ENCODE data around the gene KIF3A.

Gene KIF3A

GRCh38 chr5:132669966-132670882, 67.1 kb downstream of the KIF3A start:
- Mint-ChIP-seq H3K36me3 (peaks cover 2% of the 10 kb centered on the region), H3K27ac (no peak overlapping the region), H3K27me3 (no peaks in the 10 kb centered on the region), H3K4me1 (no peaks in the 10 kb centered on the region), H3K4me3 (no peak overlapping the region), H3K9me3 (no peaks in the 10 kb centered on the region)

GRCh38 chr5:132669455-132669820, 67.9 kb downstream of the KIF3A start:
- Mint-ChIP-seq H3K4me1 (no peaks in the 10 kb centered on the region), H3K27me3 (no peaks in the 10 kb centered on the region), H3K9me3 (no peaks in the 10 kb centered on the region), H3K4me3 (no peak overlapping the region), H3K36me3 (peaks cover 2% of the 10 kb centered on the region), H3K27ac (no peak overlapping the region)

- Mint-ChIP-seq H3K27me3 (no peaks in the 10 kb centered on the region), H3K27ac (no peak overlapping the region), H3K4me1 (no peaks in the 10 kb centered on the region), H3K36me3 (peaks cover 2% of the 10 kb centered on the region), H3K9me3 (no peaks in the 10 kb centered on the region), H3K4me3 (no peak overlapping the region)
Observed at GRCh38 chr5:132668706-132669454, 68.5 kb downstream of the KIF3A start.

GRCh38 chr5:132667761-132668705, 69.3 kb downstream of the KIF3A start:
- peaks cover 2% of the 10 kb centered on the region for H3K36me3 Mint-ChIP-seq
- no peak overlapping the region for H3K27ac Mint-ChIP-seq
- no peak overlapping the region for H3K4me3 Mint-ChIP-seq
- no peaks in the 10 kb centered on the region for H3K27me3 Mint-ChIP-seq
- no peaks in the 10 kb centered on the region for H3K4me1 Mint-ChIP-seq
- H3K9me3 Mint-ChIP-seq: no peaks in the 10 kb centered on the region

- peaks cover 2% of the 10 kb centered on the region for H3K36me3 Mint-ChIP-seq
- H3K9me3 Mint-ChIP-seq: no peaks in the 10 kb centered on the region
- no peaks in the 10 kb centered on the region for H3K27me3 Mint-ChIP-seq
- no peaks in the 10 kb centered on the region for H3K4me1 Mint-ChIP-seq
- no peak overlapping the region for H3K4me3 Mint-ChIP-seq
- no peak overlapping the region for H3K27ac Mint-ChIP-seq
Observed at GRCh38 chr5:132667309-132667708, 70.0 kb downstream of the KIF3A start.

- H3K27me3 Mint-ChIP-seq: no peaks in the 10 kb centered on the region
- H3K27ac Mint-ChIP-seq: no peak overlapping the region
- H3K9me3 Mint-ChIP-seq: no peaks in the 10 kb centered on the region
- H3K36me3 Mint-ChIP-seq: peaks cover 2% of the 10 kb centered on the region
- no peak overlapping the region for H3K4me3 Mint-ChIP-seq
- no peaks in the 10 kb centered on the region for H3K4me1 Mint-ChIP-seq
Observed at GRCh38 chr5:132666310-132667123, 70.8 kb downstream of the KIF3A start.

GRCh38 chr5:132665574-132666080, 71.7 kb downstream of the KIF3A start:
- no peaks in the 10 kb centered on the region for H3K4me1 Mint-ChIP-seq
- H3K4me3 Mint-ChIP-seq: no peak overlapping the region
- no peaks in the 10 kb centered on the region for H3K36me3 Mint-ChIP-seq
- H3K9me3 Mint-ChIP-seq: no peaks in the 10 kb centered on the region
- H3K27ac Mint-ChIP-seq: no peak overlapping the region
- H3K27me3 Mint-ChIP-seq: no peaks in the 10 kb centered on the region

GRCh38 chr5:132664696-132665209, 72.6 kb downstream of the KIF3A start:
- Mint-ChIP-seq H3K36me3 (no peaks in the 10 kb centered on the region), H3K9me3 (no peaks in the 10 kb centered on the region), H3K27ac (no peak overlapping the region), H3K4me1 (no peaks in the 10 kb centered on the region), H3K27me3 (no peaks in the 10 kb centered on the region), H3K4me3 (no peak overlapping the region)

- Mint-ChIP-seq H3K27me3 (no peaks in the 10 kb centered on the region), H3K36me3 (no peaks in the 10 kb centered on the region), H3K9me3 (no peaks in the 10 kb centered on the region), H3K27ac (no peak overlapping the region), H3K4me3 (no peak overlapping the region), H3K4me1 (no peaks in the 10 kb centered on the region)
Observed at GRCh38 chr5:132663771-132664695, 73.3 kb downstream of the KIF3A start.

- no peak overlapping the region for H3K4me3 Mint-ChIP-seq
- no peaks in the 10 kb centered on the region for H3K4me1 Mint-ChIP-seq
- no peaks in the 10 kb centered on the region for H3K9me3 Mint-ChIP-seq
- no peaks in the 10 kb centered on the region for H3K36me3 Mint-ChIP-seq
- H3K27me3 Mint-ChIP-seq: peaks cover under 1% of the 10 kb centered on the region
- peak overlapping the region; percentile 62 for H3K27ac Mint-ChIP-seq
Observed at GRCh38 chr5:132662925-132663770, 74.2 kb downstream of the KIF3A start.

- Mint-ChIP-seq H3K9me3 (no peaks in the 10 kb centered on the region), H3K27ac (no peak overlapping the region), H3K4me3 (no peak overlapping the region), H3K36me3 (no peaks in the 10 kb centered on the region), H3K27me3 (peaks cover 7% of the 10 kb centered on the region), H3K4me1 (no peaks in the 10 kb centered on the region)
Observed at GRCh38 chr5:132662004-132662401, 75.3 kb downstream of the KIF3A start.

GRCh38 chr5:132661231-132662003, 75.9 kb downstream of the KIF3A start:
- peaks cover 5% of the 10 kb centered on the region for H3K4me1 Mint-ChIP-seq
- no peaks in the 10 kb centered on the region for H3K36me3 Mint-ChIP-seq
- no peak overlapping the region for H3K4me3 Mint-ChIP-seq
- peaks cover 13% of the 10 kb centered on the region for H3K27me3 Mint-ChIP-seq
- H3K27ac Mint-ChIP-seq: no peak overlapping the region
- H3K9me3 Mint-ChIP-seq: no peaks in the 10 kb centered on the region

All from activated naive CD4-positive, alpha-beta T cell treated with anti-CD3 and anti-CD28 coated beads, Interleukin-2, amount 50 U/mL, for 24 hours (primary cell).